HG03097 (cell line): Measurements from ENCODE around the gene SMG7.

Experiments used
- ATAC-seq: cut with Tn5 transposase; IDR thresholded peaks from one replicate; pipeline ENCODE4 v1.9.1; 2021; ENCODE audit not compliant: unreplicated experiment, low FRiP score

The SMG7 gene

DNA sequence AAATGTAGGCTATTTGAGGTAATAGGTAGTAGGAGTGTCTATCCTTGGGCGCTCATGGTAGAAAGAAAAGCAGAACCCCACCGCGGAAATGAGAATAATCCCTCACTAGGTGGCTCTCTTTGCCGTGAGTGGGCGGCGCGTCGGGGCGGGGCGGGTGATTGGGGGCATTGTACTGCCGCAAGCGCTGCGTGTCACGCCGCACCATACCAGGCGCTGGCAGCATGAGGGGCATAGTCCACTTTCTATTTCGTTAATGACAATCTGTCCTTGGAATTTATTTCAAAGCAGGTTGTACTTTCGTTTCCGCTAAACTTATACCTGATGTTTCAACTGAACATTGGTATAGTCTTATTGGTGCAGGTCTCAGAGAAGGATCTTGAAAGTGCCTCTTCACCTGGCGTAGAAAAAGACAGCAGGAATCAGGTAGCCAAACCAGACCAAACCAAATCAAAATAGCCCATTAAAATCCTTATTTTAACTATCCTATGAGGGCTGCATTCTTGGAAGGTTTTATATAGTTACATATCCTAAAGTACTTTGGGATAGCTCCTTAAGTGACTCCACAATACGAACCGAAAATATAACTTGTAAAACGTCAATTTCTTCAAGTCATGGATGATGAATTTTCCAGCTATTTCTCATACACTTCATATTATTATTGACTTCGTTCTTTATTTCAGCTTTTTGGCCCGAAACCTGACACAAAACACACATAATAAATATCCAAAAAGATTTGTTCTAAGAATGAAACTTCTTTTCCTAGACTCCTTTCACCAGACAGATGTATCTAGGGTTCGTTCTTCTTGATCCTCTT is 1.9 kb upstream of the SMG7 start:
- peak; percentile 35 for ATAC-seq

GRCh38 chr1:183470961-183471742 is 1.1 kb upstream of the SMG7 start:
- peak; percentile 24 for ATAC-seq

GRCh38 chr1:183471743-183472487 is 384 bp upstream of the SMG7 start:
- peak; percentile 40 for ATAC-seq

DNA sequence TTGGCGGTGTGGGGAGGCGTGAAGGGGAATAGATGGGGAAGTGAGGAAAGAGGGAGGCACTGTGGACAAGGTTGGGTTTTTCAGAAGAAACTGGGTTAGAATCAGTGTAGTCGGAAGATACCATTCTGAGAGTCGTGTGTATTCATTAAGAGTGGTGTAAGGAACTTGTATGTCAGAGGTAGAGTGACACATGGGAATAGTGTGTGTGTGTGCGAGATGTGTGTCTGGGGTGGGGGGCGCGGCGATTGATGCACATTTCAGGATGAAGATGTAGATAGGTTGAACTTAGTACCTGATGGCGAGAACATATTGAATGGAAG is 878 bp downstream of the SMG7 start:
- no peak for ATAC-seq

DNA sequence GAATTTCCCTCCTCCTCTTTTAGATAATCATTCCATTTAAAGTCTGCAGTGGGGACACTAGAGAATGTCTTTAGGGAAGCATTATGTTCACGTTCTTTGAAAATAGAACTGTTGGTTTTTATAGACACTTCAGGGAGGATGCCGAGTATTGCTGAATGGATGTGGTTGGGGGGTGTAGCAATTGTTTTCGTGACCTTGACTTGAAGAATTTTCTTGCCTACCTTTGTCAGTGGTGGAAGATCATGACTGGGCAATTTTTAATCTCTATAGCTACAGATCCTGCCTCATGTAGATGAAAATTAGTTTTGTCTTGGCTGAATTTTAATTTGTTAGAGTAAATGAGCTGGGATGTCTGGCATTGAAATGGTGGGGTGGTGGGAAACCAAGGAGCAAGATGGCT is 3.8 kb downstream of the SMG7 start:
- ATAC-seq = no peak

DNA sequence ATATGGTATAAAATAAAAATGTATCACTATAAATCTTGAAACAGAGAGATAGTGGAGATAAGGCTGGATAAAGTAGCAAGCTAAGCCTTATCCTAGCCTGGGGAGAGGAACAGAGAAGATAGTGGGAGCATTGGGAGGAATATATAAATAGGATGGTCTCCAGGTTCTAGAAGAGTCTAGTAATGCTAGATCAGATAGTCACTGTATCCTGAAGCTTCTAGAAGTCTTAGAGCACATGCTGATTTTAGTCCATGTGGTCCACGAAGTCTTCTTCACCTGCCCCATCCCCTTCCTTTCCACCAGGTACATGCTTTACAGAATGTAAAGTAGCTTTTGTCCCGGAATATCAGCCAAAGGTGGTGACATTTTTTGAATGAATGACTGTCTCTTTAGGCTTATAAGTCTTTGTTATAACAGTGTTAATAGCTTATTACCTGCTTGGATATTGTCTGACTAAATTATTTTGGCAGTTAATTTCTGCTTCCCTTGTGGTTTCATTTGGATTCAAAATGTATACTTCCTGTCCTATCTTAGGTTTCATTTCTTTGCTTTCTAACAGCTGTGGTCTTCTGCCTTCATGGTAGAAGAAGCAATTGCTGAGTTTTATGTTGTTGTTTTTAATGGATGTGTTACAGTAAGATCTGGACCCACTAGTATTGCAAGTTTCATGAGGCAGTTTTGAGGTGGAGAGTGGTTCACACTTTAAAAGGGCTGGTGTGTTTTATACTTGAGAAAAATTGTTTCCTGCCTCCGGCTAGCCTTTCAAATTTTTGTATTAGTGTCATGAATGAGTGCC is 5.9 kb downstream of the SMG7 start:
- peak; percentile 42 for ATAC-seq

DNA sequence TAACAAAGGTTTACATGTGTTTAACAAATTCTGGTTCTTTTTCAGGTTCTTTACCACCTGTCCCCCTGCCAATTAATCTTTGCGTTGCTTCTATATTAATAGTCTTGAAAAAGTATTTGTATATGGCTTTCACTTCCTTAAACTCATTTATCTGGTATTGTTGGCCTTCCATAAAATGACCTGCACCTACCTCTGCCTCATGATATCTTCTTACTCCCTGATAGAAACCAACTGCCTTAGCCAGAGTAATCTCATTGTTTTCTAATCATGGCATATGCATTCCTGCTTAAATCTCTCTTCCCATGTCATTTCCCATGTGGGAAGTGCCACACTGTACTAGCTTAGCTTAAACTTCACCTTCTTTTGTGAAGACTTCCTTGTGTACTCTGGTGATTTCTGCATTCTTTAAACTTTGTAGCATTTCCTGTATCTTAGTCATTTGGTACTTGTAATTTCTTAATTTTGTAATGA is 8.7 kb downstream of the SMG7 start:
- no peak for ATAC-seq

GRCh38 chr1:183483224-183483623 is 10.9 kb downstream of the SMG7 start:
- no peak for ATAC-seq

DNA sequence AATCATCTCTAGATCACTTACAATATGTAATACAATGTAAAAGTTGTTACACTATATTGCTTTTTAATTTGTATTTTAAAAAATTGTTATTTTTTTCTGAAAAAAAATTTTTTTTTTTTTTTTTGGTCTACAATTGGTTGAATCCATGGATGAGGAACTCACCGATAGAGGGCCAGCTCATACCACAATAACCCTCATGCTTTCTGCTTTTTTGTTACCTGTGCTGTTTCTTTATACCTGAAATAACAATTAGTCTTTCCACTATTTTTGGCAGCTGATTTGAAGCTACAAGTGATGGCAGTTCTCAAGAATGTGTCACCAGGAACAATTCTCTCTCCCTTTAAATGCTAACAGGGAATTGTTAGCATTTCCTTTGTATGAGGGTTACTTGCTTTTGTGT is 12.0 kb downstream of the SMG7 start:
- no peak for ATAC-seq

GRCh38 chr1:183484851-183485250 is 12.6 kb downstream of the SMG7 start:
- ATAC-seq = no peak

GRCh38 chr1:183487674-183488442 is 15.6 kb downstream of the SMG7 start:
- no peak for ATAC-seq

GRCh38 chr1:183490932-183491331 is 18.6 kb downstream of the SMG7 start:
- ATAC-seq = no peak

- no peak for ATAC-seq
These were observed 21.4 kb downstream of the SMG7 start for GRCh38 chr1:183493540-183494245.

GRCh38 chr1:183495420-183495819 is 23.1 kb downstream of the SMG7 start:
- ATAC-seq = no peak

DNA sequence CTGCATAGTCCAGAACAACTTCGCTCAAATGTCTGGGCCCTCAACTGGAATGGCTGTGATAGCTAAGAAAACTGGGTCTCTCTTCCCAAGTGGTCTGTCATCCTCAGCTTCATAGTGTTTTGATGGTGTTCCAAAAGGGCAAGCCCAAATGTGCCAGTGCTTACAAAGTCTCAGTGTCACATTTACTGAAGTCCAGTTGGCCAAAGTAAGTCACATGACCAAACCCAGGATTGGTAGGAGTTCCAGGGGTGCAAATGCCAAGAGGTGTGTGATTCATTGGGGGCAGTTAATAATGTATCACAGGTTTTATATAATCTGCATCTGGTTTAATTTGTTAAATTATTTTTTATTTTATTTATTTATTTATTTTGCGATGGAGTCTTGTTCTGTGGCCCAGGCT is 24.9 kb downstream of the SMG7 start:
- no peak for ATAC-seq

- ATAC-seq = no peak
These were observed 26.2 kb downstream of the SMG7 start for GRCh38 chr1:183498342-183498991.

DNA sequence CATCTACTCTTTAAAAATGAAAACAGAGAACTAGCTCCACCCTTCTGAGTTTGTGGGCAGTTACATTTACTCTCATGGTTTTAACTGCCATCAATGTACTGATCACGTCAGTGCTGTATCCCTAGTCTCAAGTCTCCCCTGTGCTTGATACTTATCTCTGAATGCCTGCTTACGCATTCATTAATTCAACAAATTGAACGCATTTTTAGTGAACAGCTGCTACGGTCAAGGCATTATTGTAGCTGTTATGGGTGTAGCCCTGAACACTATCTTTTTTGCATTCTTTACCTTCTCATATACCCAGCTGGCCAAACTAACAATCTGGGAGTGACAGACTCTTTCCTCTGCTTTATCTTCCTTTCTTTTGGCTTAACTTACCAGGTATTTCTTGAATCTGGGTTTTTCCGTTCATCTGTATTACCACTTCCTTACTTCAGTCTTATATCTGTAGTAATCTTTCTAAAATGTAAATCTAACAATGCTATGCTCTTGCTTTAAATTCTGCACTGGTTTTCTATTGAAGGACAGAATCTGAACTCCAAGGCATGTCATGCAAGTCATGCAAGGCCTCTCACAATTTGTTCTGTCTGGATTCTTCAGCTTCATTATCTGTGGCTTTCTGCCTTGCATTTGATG is 33.3 kb downstream of the SMG7 start:
- no peak for ATAC-seq

- ATAC-seq = no peak
These were observed 34.3 kb downstream of the SMG7 start for GRCh38 chr1:183506561-183506960.
